ENCODE results near the gene ZDHHC8.
A peak's percentile ranks its signal among the peaks of the same experiment; 100 is the strongest.

ZDHHC8 gene

GRCh38 chr22:20164863-20165262 is 33.3 kb downstream of the ZDHHC8 start:
- peak; percentile 6 for DNase-seq

GRCh38 chr22:20165421-20165820 is 33.8 kb downstream of the ZDHHC8 start:
- no peak for DNase-seq

GRCh38 chr22:20165913-20166312 is 34.3 kb downstream of the ZDHHC8 start:
- DNase-seq = no peak

- DNase-seq = no peak
Observed at GRCh38 chr22:20166703-20167102, 35.1 kb downstream of the ZDHHC8 start.

GRCh38 chr22:20167643-20168322 is 36.2 kb downstream of the ZDHHC8 start:
- no peak for DNase-seq

GRCh38 chr22:20169253-20169822 is 37.7 kb downstream of the ZDHHC8 start:
- DNase-seq = no peak

GRCh38 chr22:20170170-20170569 is 38.6 kb downstream of the ZDHHC8 start:
- DNase-seq = no peak

- no peak for DNase-seq
Observed at GRCh38 chr22:20171288-20172140, 39.9 kb downstream of the ZDHHC8 start.

GRCh38 chr22:20172141-20172613 is 40.6 kb downstream of the ZDHHC8 start:
- no peak for DNase-seq

GRCh38 chr22:20173246-20173645 is 41.6 kb downstream of the ZDHHC8 start:
- no peak for DNase-seq

- no peak for DNase-seq
Observed at GRCh38 chr22:20173772-20174171, 42.2 kb downstream of the ZDHHC8 start.

GRCh38 chr22:20174785-20175596 is 43.4 kb downstream of the ZDHHC8 start:
- no peak for DNase-seq

GRCh38 chr22:20175597-20175900 is 43.9 kb downstream of the ZDHHC8 start:
- DNase-seq = no peak

- no peak for DNase-seq
Observed at GRCh38 chr22:20176421-20177085, 44.9 kb downstream of the ZDHHC8 start.

GRCh38 chr22:20177217-20177911 is 45.8 kb downstream of the ZDHHC8 start:
- DNase-seq = no peak

- DNase-seq = no peak
Observed at GRCh38 chr22:20178075-20178914, 46.7 kb downstream of the ZDHHC8 start.

- no peak for DNase-seq
Observed at GRCh38 chr22:20178915-20179227, 47.3 kb downstream of the ZDHHC8 start.

- no peak for DNase-seq
Observed at GRCh38 chr22:20179455-20180244, 48.0 kb downstream of the ZDHHC8 start.

GRCh38 chr22:20180245-20180630 is 48.6 kb downstream of the ZDHHC8 start:
- DNase-seq = no peak

GRCh38 chr22:20180640-20181039 is 49.0 kb downstream of the ZDHHC8 start:
- no peak for DNase-seq
